HG02970 (cell line): ENCODE results near the gene MAU2.
A peak's percentile ranks its signal among the peaks of the same experiment; 100 is the strongest.
"Not testable (repeated sequence)": the region's sequence is repeated elsewhere in the genome, so short reads cannot be mapped to it uniquely, and the experiment has no call there.

Experiments
- ATAC-seq: cut with Tn5 transposase; IDR thresholded peaks from one replicate; pipeline ENCODE4 v1.9.1; 2021; ENCODE audit warnings: mild to moderate bottlenecking, moderate library complexity, moderate number of reproducible peaks; ENCODE audit not compliant: unreplicated experiment, low FRiP score

MAU2 gene

GRCh38 chr19:19380316-19380715 is 59.7 kb downstream of the MAU2 start:
- not testable (repeated sequence) for ATAC-seq

- no peak for ATAC-seq
These were observed 60.6 kb downstream of the MAU2 start for GRCh38 chr19:19381007-19381926.

GRCh38 chr19:19382118-19382517 is 61.5 kb downstream of the MAU2 start:
- no peak for ATAC-seq

GRCh38 chr19:19384486-19384885 is 63.9 kb downstream of the MAU2 start:
- no peak for ATAC-seq

- peak; percentile 93 for ATAC-seq
These were observed 64.7 kb downstream of the MAU2 start for GRCh38 chr19:19385131-19385895.

GRCh38 chr19:19385896-19386869 is 65.6 kb downstream of the MAU2 start:
- no peak for ATAC-seq

GRCh38 chr19:19387108-19387507 is 66.5 kb downstream of the MAU2 start:
- ATAC-seq: no peak

- ATAC-seq: no peak
These were observed 68.2 kb downstream of the MAU2 start for GRCh38 chr19:19388568-19389555.

GRCh38 chr19:19389683-19390082 is 69.1 kb downstream of the MAU2 start:
- ATAC-seq: not testable (repeated sequence)

GRCh38 chr19:19394333-19394732 is 73.7 kb downstream of the MAU2 start:
- ATAC-seq: not testable (repeated sequence)

GRCh38 chr19:19399733-19400433 is 79.3 kb downstream of the MAU2 start:
- no peak for ATAC-seq

- no peak for ATAC-seq
These were observed 82.2 kb downstream of the MAU2 start for GRCh38 chr19:19402656-19403372.

GRCh38 chr19:19403373-19403901 is 82.8 kb downstream of the MAU2 start:
- no peak for ATAC-seq

- ATAC-seq: peak; percentile 80
These were observed 84.5 kb downstream of the MAU2 start, which contains the start of gene GATAD2A for GRCh38 chr19:19404879-19405860. GATAD2A (plus strand) TSS chr19:19405675; CDS start chr19:19465346, 59,671 bp downstream.

- ATAC-seq: peak; percentile 17
These were observed 85.6 kb downstream of the MAU2 start for GRCh38 chr19:19405971-19406877.
